Mucosa of stomach (tissue), 1 donor: ENCODE data around the gene OSGEP.

ENCODE experiments used
- H3K27me3 ChIP-seq: one replicate; pipeline ENCODE4 v1.7.0; 2013; ENCODE audit warnings: mild to moderate bottlenecking, low read length; ENCODE audit not compliant: control insufficient read depth, insufficient read depth
- H3K36me3 ChIP-seq: one replicate; pipeline ENCODE4 v1.7.0; 2013; ENCODE audit warnings: low read length; ENCODE audit not compliant: control insufficient read depth, insufficient read depth
- H3K4me1 ChIP-seq: one replicate; pipeline ENCODE4 v1.7.0; 2013; ENCODE audit warnings: mild to moderate bottlenecking, low read length; ENCODE audit not compliant: control insufficient read depth, insufficient read depth
- H3K4me3 ChIP-seq: one replicate; pipeline ENCODE4 v1.7.0; 2013; ENCODE audit warnings: low read length
- H3K9ac ChIP-seq: one replicate; pipeline ENCODE4 v1.7.0; 2013; ENCODE audit warnings: mild to moderate bottlenecking, low read length, moderate library complexity
- H3K9me3 ChIP-seq: one replicate; pipeline ENCODE4 v1.7.0; 2013; ENCODE audit warnings: mild to moderate bottlenecking, low read length, moderate library complexity; ENCODE audit not compliant: control insufficient read depth
- donor health status: Pancreatic carcinoma.

The OSGEP gene

DNA sequence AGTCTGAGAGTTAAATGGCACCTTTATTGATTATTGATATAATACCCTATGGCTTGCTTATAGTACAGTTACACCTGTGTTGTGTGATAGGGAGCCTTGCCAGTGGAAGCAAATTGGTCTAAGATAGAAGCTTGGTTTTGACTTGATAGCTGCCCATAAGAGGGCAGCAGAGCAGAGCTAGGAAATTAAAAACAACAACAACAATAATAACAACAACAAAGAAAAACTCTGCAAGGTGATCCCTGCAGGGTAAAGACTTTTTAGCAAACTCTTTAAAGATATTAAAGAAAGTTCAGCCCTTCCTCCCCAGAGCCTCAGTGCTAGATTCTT, 32.7 kb upstream of the OSGEP start:
- Histone ChIP-seq H3K9me3 (no peaks in the 10 kb centered on the region), H3K27me3 (no peaks in the 10 kb centered on the region), H3K36me3 (no peaks in the 10 kb centered on the region)

DNA sequence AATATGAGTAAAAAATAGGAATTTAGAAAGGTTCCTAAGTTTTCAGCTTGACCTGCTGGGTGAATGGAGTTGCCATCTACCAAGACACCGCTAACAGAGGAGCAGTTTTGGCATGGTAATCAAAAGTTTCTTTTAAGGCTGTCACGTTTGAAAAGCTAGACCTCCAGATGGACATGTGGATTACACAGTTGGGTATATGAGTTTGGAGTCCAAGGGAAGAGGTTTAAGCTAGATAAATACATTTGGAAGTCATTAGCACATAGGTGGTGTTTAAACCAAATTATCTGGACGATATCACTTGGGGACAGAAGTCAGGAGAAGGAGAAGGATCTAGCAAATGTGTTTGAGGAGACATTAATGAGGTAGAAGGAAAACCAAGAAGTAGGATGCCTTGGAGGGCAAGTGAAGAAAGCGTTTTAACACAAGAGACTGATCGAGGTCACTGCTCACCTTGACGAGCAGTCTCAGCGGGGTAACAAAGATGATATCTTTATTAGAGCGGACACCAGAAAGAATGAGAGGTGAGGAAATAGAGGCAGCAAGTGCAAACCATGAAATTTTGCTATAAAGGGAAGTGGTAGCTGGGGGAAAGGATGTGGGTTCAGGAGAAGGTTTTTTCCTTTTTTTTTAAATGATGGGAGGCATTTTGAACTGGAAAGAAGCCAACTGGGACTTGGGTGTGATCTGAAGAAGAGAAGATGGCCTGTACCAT, 32.2 kb upstream of the OSGEP start:
- peaks cover 10% of the 10 kb centered on the region for H3K4me1 ChIP-seq

More for the DNA sequence above, 32.7 kb upstream of the OSGEP start:
- H3K9ac ChIP-seq = no peak overlapping the region
- H3K4me3 ChIP-seq = no peak overlapping the region
- peaks cover 10% of the 10 kb centered on the region for H3K4me1 ChIP-seq

DNA sequence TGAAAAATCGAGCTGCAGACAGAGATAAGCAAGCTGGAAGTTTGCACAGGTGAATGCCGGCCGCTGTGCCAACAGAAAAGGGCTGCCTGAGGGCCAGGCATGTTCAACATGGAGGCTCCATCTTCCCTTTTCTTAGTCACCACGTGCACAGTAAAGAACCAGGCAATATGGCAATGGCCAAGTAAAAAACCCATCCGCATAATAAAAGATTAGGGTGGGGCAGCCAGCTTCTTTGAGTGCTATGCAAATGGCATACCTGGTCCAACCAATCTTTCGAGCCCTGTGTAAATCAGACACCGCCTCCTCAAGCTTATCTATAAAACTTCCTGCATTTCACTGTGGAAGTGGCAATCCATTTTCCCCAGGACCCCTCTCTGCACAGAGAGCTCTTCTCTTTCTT, 31.3 kb upstream of the OSGEP start:
- Histone ChIP-seq H3K9ac (no peak overlapping the region), H3K36me3 (no peaks in the 10 kb centered on the region), H3K4me1 (peaks cover 10% of the 10 kb centered on the region), H3K9me3 (no peaks in the 10 kb centered on the region), H3K4me3 (no peak overlapping the region), H3K27me3 (no peaks in the 10 kb centered on the region)

More for the DNA sequence above, 32.2 kb upstream of the OSGEP start:
- Histone ChIP-seq H3K4me3 (no peak overlapping the region), H3K36me3 (no peaks in the 10 kb centered on the region), H3K27me3 (no peaks in the 10 kb centered on the region), H3K9ac (no peak overlapping the region), H3K9me3 (no peaks in the 10 kb centered on the region)

DNA sequence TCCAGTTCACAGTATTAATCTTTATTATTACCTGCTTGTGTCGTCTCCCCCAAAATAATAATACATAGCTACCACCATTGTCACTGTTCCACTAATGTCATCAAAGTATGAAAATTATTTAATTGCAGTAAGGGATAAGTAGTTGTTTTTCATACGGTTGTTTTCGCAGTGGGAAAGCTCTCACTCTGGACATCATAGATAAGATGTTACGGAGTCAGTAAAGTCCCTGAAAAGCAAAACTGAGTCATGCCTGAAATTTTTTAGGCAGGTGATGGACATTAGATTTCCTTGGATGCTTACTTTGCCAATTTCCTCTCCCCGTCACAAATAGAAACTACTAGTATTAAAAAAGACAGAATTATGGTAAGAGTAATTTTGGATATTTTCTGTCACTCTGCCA, 27.8 kb upstream of the OSGEP start:
- Histone ChIP-seq H3K9me3 (no peaks in the 10 kb centered on the region), H3K9ac (no peak overlapping the region), H3K4me3 (no peak overlapping the region), H3K27me3 (no peaks in the 10 kb centered on the region), H3K36me3 (no peaks in the 10 kb centered on the region), H3K4me1 (peaks cover 16% of the 10 kb centered on the region)

DNA sequence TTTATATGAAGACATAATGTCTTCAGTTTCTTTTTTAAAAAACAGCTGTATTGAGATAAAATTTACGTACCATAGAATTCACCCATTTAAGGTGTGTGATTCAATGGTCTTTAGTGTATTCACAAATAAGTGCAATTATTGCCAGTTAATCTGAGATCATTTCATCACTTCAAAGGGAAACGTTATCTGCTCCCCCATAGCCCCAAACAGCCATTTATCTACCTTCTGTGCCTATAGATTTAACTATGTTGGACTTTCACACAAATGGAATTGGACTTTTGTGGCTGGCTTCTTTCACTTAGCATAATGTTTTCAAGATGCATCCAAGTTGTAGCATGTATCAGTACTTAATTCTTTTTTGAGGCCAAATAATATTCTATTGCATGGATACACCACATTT, 24.3 kb upstream of the OSGEP start:
- Histone ChIP-seq H3K4me3 (no peak overlapping the region), H3K9ac (no peak overlapping the region), H3K4me1 (peaks cover 24% of the 10 kb centered on the region), H3K27me3 (no peaks in the 10 kb centered on the region), H3K36me3 (peaks cover 11% of the 10 kb centered on the region), H3K9me3 (no peaks in the 10 kb centered on the region)

DNA sequence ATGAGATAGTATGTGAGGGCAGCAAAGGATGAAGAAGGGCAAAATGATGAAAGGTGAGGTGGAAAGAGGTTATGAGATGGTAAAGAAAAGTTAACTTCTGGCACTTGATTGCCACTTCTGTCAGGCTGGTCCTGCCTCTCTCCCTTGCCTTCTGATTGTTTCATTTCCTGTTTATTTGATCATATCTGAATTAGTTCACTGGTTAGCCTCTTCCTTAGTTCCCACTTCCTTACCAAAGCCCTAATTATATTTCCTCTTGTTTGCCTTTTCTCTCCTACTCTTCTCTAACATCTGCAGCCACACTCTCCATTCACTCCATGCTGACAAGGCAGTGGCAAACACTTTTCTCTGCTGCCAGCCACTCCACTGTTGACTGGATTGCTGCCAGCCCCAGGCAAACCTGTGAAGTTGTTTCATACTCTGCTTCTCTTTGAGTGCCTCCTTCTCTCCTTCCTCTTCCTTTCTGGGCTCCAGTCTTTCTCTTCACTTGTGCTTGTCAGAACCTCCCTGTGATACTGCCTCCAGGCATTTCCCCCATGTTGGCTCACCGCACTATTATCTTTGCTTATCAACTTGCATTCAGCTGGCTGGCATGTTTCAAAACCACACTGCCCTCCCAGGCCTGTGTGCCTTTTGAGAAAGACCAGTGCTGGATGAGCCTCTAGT, 22.7 kb upstream of the OSGEP start:
- no peak overlapping the region for H3K9ac ChIP-seq
- peaks cover 19% of the 10 kb centered on the region for H3K4me1 ChIP-seq
- no peak overlapping the region for H3K4me3 ChIP-seq
- no peaks in the 10 kb centered on the region for H3K27me3 ChIP-seq
- H3K9me3 ChIP-seq = no peaks in the 10 kb centered on the region
- peaks cover 11% of the 10 kb centered on the region for H3K36me3 ChIP-seq

DNA sequence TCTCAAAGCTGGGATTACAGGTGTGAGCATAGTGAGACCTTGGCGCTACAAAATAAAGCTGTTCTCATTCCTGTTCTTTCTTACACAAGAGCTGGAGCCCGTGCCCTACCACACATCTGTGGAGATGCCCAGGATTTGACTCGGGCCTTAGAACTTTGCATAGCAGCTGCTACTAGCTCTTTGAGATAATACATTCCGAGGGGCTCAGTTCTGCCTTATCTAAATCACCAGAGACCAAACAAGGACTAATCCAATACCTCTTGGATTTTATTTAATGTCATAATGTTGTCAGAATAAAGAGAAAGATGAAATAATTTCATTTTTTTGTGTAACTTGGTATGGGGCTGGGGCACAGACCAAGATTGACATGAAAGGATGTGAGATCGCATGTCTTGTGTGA, 22.2 kb upstream of the OSGEP start:
- H3K9me3 ChIP-seq = no peaks in the 10 kb centered on the region
- no peak overlapping the region for H3K9ac ChIP-seq
- H3K4me1 ChIP-seq = peaks cover 22% of the 10 kb centered on the region
- no peaks in the 10 kb centered on the region for H3K27me3 ChIP-seq
- no peak overlapping the region for H3K4me3 ChIP-seq
- H3K36me3 ChIP-seq = peaks cover 11% of the 10 kb centered on the region

DNA sequence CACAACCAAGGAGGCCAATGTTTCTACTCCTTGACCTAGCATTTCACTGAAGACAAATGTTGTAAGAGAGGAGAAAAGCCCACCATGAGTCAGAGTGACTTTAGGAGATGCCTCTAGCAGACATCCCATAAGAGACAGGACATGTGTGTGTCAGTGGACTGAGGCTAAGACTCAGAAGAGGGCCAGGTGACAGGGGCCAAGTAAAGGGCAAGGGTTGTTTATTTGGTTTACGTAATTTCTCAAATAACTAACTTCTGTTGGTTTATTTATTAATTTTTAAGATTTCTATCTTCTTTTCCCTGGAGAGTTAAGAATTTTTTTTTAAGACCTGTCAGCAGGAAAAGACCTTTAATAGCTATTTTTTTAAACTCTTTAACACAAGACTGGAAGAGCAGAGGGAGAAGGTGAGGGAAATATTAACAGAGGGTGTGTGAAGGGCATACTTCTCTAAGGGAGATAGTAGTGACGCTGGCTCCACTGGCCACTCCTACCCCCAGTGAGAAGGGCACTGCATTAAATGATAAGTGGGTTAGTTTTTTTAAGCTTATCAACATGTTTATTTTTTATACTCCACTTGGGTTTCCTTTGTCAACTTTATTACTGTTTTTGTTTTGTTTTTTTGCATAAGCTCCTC, 18.0 kb upstream of the OSGEP start:
- H3K9me3 ChIP-seq = no peaks in the 10 kb centered on the region
- peaks cover 33% of the 10 kb centered on the region for H3K4me1 ChIP-seq
- no peak overlapping the region for H3K4me3 ChIP-seq
- no peaks in the 10 kb centered on the region for H3K27me3 ChIP-seq
- no peak overlapping the region for H3K9ac ChIP-seq
- H3K36me3 ChIP-seq = peaks cover 11% of the 10 kb centered on the region

DNA sequence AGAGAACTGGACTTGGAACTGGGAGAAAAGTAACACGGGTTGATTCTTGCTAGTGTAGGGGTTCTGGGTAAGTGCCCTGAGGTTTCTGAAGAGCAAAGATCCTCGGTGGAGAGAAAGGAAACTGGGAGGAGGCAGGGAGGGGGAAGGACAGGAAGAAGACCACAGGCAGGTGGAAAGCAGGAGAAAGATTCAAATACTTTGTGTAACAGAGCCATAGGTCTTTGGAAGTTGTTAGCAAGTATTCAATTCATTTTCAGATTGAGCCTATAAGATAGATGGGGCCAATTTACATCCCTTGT, 15.9 kb upstream of the OSGEP start:
- Histone ChIP-seq H3K36me3 (no peaks in the 10 kb centered on the region), H3K27me3 (no peaks in the 10 kb centered on the region), H3K9ac (peak overlapping the region; percentile 89), H3K4me3 (peak overlapping the region; percentile 97), H3K4me1 (peaks cover 17% of the 10 kb centered on the region), H3K9me3 (no peaks in the 10 kb centered on the region)

DNA sequence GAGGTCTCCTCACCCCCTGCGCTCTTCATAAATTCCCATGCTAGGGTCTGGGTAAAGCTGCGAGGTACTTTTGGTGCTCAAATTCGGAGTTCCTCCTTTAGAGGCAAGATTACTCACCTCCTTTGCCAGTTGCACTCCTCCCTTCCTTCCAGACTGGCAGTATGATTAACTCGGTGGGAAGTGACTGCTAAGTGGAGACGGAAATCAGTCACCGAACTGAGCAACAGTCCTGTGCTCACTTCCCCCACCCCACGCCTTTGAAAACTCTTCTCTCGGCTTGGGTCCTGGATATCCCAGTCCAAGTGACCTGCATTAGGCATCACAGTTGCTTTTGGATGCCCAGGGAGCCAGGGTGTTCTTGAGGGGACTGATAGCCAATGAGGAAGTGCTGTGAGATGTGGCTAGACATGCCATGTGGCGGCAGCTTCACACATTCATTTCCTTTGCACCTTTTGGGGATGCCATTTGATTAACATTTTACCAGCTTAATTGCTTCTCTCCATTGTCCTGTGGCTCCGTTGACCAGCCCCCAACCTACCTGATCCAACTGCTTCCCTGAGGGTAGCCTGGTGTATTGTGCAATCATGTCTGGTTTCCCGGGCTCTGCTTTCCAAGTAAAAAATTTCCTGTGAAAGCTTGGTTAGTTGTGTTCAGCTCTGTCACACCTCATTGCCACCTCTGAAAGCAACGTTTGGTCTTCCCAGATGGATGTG, 15.4 kb upstream of the OSGEP start:
- H3K4me1 ChIP-seq = peaks cover 17% of the 10 kb centered on the region
- peak overlapping the region; percentile 89 for H3K9ac ChIP-seq
- no peaks in the 10 kb centered on the region for H3K27me3 ChIP-seq

DNA sequence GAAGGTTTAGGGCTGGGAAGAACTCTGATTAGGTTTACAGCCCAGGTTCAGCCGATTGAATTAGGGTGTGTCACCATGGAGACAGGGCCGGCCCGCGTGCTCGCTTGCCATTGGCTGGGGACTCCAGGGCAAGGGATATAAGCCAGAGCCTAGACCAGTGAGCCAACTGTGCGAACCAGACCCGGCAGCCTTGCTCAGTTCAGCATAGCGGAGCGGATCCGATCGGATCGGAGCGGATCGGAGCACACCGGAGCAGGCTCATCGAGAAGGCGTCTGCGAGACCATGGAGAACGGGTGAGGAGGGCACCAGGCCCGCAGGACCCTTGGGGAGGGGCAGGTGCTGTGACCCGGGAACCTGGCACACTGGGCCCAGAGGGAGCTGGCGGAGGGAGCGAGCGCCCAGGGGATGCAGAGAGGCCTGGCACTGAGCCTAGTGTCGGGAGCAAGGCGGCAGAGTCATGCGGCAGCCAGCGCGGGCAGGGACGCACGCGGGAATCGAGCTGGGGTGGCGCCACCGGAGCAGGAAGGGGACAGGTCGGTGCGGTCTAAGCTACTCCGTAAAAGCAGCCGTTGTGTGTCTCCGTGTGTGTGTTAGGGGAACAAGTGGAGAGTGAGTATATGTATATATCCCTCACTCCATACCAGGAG, 14.8 kb upstream of the OSGEP start, which contains the start of gene PNP:
Gene PNP, plus strand, starts transcription at position 165 of the 648 bp plus-strand sequence. Its CDS starts 119 bp downstream, at position 284.
- Histone ChIP-seq H3K36me3 (no peaks in the 10 kb centered on the region), H3K4me1 (peaks cover 17% of the 10 kb centered on the region), H3K27me3 (no peaks in the 10 kb centered on the region), H3K9ac (peak within 1 kb of the TSS; percentile 89), H3K4me3 (peak within 1 kb of the TSS; percentile 97), H3K9me3 (no peaks in the 10 kb centered on the region)

More for the DNA sequence above, 15.4 kb upstream of the OSGEP start:
- Histone ChIP-seq H3K36me3 (no peaks in the 10 kb centered on the region), H3K4me3 (peak overlapping the region; percentile 97), H3K9me3 (no peaks in the 10 kb centered on the region)
